IMR-90 (cell line): ENCODE measurements around the gene PPARG. TPM values are rescaled to one million over a fixed set of nuclear protein-coding genes. Genes with fewer than 3 reads are reported as not detected.

Source experiments
- ATAC-seq: fragments of 200-7000 bp; cut with Tn5 transposase; 2 replicates; pipeline ENCODE4 v1.9.1; 2020; ENCODE audit warnings: low read depth, mild to moderate bottlenecking, moderate library complexity
- BruUV-seq: library from RNA; stranded (reverse); fragments of 400-500 nt; replicated peaks from 2 replicates; lab custom pipeline; 2021; lab: Mats Ljungman, UMichigan
- CTCF ChIA-PET: fragments of 300-600 bp; formaldehyde crosslinking; extraction: SDS; loops from one replicate; lab custom pipeline; 2021; ENCODE audit warnings: antibody characterized with exemption; lab: Yijun Ruan, JAX
- POLR2A ChIA-PET: fragments of 300-600 bp; sonication (Branson Sonifier 250); formaldehyde crosslinking; loops from one replicate; lab custom pipeline; 2022; ENCODE audit warnings: antibody characterized with exemption; ENCODE audit not compliant: unreplicated experiment; lab: Charles Lee
- DNase-seq: peaks from one replicate; pipeline ENCODE4 v3.0.0; 2013
- H2AFZ ChIP-seq: replicated peaks from 2 replicates; pipeline ENCODE3; 2013; ENCODE audit warnings: low read length, mild to moderate bottlenecking; ENCODE audit not compliant: poor library complexity
- H2AK5ac ChIP-seq: 2 replicates; pipeline ENCODE4 v1.6.1; 2013; ENCODE audit warnings: low read depth, low read length, inconsistent platforms
- H2AK9ac ChIP-seq: replicated peaks from 2 replicates; pipeline ENCODE3; 2013; ENCODE audit warnings: mild to moderate bottlenecking, low read depth, low read length, moderate library complexity; ENCODE audit not compliant: poor library complexity
- H2BK120ac ChIP-seq: 2 replicates; pipeline ENCODE4 v1.6.1; 2013; ENCODE audit warnings: low read depth, low read length, inconsistent platforms
- H2BK15ac ChIP-seq: 3 replicates; pipeline ENCODE4 v1.6.1; 2013; ENCODE audit warnings: low read depth, low read length, inconsistent platforms
- H2BK20ac ChIP-seq: 2 replicates; pipeline ENCODE4 v1.6.1; 2013; ENCODE audit warnings: low read depth, mild to moderate bottlenecking, inconsistent platforms, low read length, moderate library complexity
- H2BK5ac ChIP-seq: 2 replicates; pipeline ENCODE4 v1.6.1; 2013; ENCODE audit warnings: mild to moderate bottlenecking, low read depth, low read length, inconsistent platforms; ENCODE audit not compliant: poor library complexity, severe bottlenecking
- H3K14ac ChIP-seq: replicated peaks from 2 replicates; pipeline ENCODE4 v1.6.1; 2013; ENCODE audit warnings: low read depth, low read length, inconsistent platforms
- H3K18ac ChIP-seq: 2 replicates; pipeline ENCODE4 v1.6.1; 2013; ENCODE audit warnings: low read depth, low read length, control low read depth
- H3K23ac ChIP-seq: 2 replicates; pipeline ENCODE4 v1.6.1; 2013; ENCODE audit warnings: low read depth, low read length, inconsistent platforms
- H3K27ac ChIP-seq: 2 replicates; pipeline ENCODE4 v1.5.1; 2013; ENCODE audit warnings: mild to moderate bottlenecking, control low read depth, low read length; ENCODE audit not compliant: insufficient read depth
- H3K27me3 ChIP-seq: 2 replicates; pipeline ENCODE4 v1.6.1; 2013; ENCODE audit warnings: low read length; ENCODE audit not compliant: control insufficient read depth, insufficient read depth
- H3K36me3 ChIP-seq: 2 replicates; pipeline ENCODE4 v1.6.1; 2013; ENCODE audit warnings: low read length, mixed read lengths; ENCODE audit not compliant: control insufficient read depth, insufficient read depth
- H3K4ac ChIP-seq: 2 replicates; pipeline ENCODE4 v1.6.1; 2013; ENCODE audit warnings: low read depth, low read length, inconsistent platforms
- H3K4me1 ChIP-seq: 2 replicates; pipeline ENCODE4 v1.6.1; 2013; ENCODE audit warnings: low read length, mixed read lengths; ENCODE audit not compliant: control insufficient read depth, insufficient read depth
- H3K4me2 ChIP-seq: 2 replicates; pipeline ENCODE4 v1.6.1; 2013; ENCODE audit warnings: low read depth, mild to moderate bottlenecking, control low read depth, low read length, moderate library complexity
- H3K4me3 ChIP-seq: 2 replicates; pipeline ENCODE4 v1.5.1; 2013; ENCODE audit warnings: low read depth, mild to moderate bottlenecking, control low read depth, low read length, moderate library complexity; ENCODE audit not compliant: insufficient read depth
- H3K56ac ChIP-seq: 2 replicates; pipeline ENCODE4 v1.6.1; 2013; ENCODE audit warnings: low read length, inconsistent platforms; ENCODE audit not compliant: insufficient read depth; ENCODE audit errors: extremely low read depth
- H3K79me1 ChIP-seq, 2 experiments: 2 replicates each; pipeline ENCODE4 v1.6.1; 2013; ENCODE audit warnings: low read length in 2 of 2, inconsistent platforms in 1 of 2, low read depth in 1 of 2
- H3K9ac ChIP-seq: 2 replicates; pipeline ENCODE4 v1.6.1; 2013; ENCODE audit warnings: low read depth, low read length, control low read depth
- H3K9me1 ChIP-seq: 2 replicates; pipeline ENCODE4 v1.6.1; 2013; ENCODE audit warnings: low read length, inconsistent platforms; ENCODE audit not compliant: insufficient read depth
- H3K9me3 ChIP-seq: 2 replicates; pipeline ENCODE4 v1.6.1; 2013; ENCODE audit warnings: low read length; ENCODE audit not compliant: control insufficient read depth, insufficient read depth
- H4K20me1 ChIP-seq: 2 replicates; pipeline ENCODE4 v1.6.1; 2013; ENCODE audit warnings: low read length, inconsistent platforms; ENCODE audit not compliant: insufficient read depth
- H4K5ac ChIP-seq: 2 replicates; pipeline ENCODE4 v1.6.1; 2013; ENCODE audit warnings: mild to moderate bottlenecking, low read depth, low read length, control low read depth
- H4K8ac ChIP-seq, 2 experiments: 2 replicates each; pipeline ENCODE4 v1.6.1; 2013; ENCODE audit warnings: low read depth in 2 of 2, low read length in 2 of 2, control low read depth in 1 of 2, inconsistent platforms in 1 of 2
- H4K91ac ChIP-seq: 2 replicates; pipeline ENCODE4 v1.6.1; 2013; ENCODE audit warnings: low read depth, low read length, inconsistent platforms; ENCODE audit not compliant: insufficient read depth
- BHLHE40 ChIP-seq: fragments of 150-350 bp; IDR thresholded peaks from 2 replicates; pipeline ENCODE4 v1.6.1; 2016; ENCODE audit warnings: mild to moderate bottlenecking, low read depth, low read length
- CEBPB ChIP-seq: IDR thresholded peaks from 2 replicates; pipeline ENCODE4 v1.6.1; 2012; ENCODE audit warnings: low read depth, low read length, improper control_type of control experiment
- CHD1 ChIP-seq: IDR thresholded peaks from 2 replicates; pipeline ENCODE4 v1.6.1; 2012; ENCODE audit warnings: low read depth, low read length, improper control_type of control experiment
- FOS ChIP-seq: fragments of 150-350 bp; IDR thresholded peaks from 2 replicates; pipeline ENCODE4 v1.6.1; 2016; ENCODE audit warnings: low read depth, low read length
- MAFK ChIP-seq: IDR thresholded peaks from 2 replicates; pipeline ENCODE4 v1.6.1; 2012; ENCODE audit warnings: low read depth, low read length, improper control_type of control experiment
- MAZ ChIP-seq: IDR thresholded peaks from 2 replicates; pipeline ENCODE4 v1.6.1; 2012; ENCODE audit warnings: low read depth, mild to moderate bottlenecking, low read length, improper control_type of control experiment, moderate library complexity, borderline replicate concordance
- NFE2L2 ChIP-seq: fragments of 150-350 bp; IDR thresholded peaks from 2 replicates; pipeline ENCODE4 v1.6.1; 2016; ENCODE audit warnings: low read depth, mild to moderate bottlenecking, low read length
- POLR2A ChIP-seq: IDR thresholded peaks from 2 replicates; pipeline ENCODE4 v1.6.1; 2012; ENCODE audit warnings: mild to moderate bottlenecking, low read depth, low read length
- RAD21 ChIP-seq: IDR thresholded peaks from 2 replicates; pipeline ENCODE4 v1.6.1; 2012; ENCODE audit warnings: low read length, improper control_type of control experiment
- RCOR1 ChIP-seq: IDR thresholded peaks from 2 replicates; pipeline ENCODE4 v1.6.1; 2012; ENCODE audit warnings: mild to moderate bottlenecking, low read length, improper control_type of control experiment; ENCODE audit not compliant: insufficient replicate concordance
- RFX5 ChIP-seq: IDR thresholded peaks from 2 replicates; pipeline ENCODE4 v1.8.0; 2012; ENCODE audit warnings: low read depth, mild to moderate bottlenecking, low read length, moderate library complexity
- SMC3 ChIP-seq: fragments of 150-350 bp; IDR thresholded peaks from 2 replicates; pipeline ENCODE4 v1.6.1; 2016; ENCODE audit warnings: low read depth, mild to moderate bottlenecking, antibody characterized with exemption, low read length, moderate library complexity
- USF2 ChIP-seq: fragments of 150-350 bp; IDR thresholded peaks from 2 replicates; pipeline ENCODE4 v1.6.1; 2017; ENCODE audit warnings: mild to moderate bottlenecking, antibody characterized with exemption, low read length, low read depth
- WGBS, 2 experiments: methylation state at CpG; one replicate each; pipeline versions ENCODE4 v1.1.5 to v1.1.7; 2013; ENCODE audit warnings: missing lambda C conversion rate in 2 of 2; ENCODE audit not compliant: insufficient read length in 1 of 2; ENCODE audit errors: extremely low coverage in 2 of 2; 5-methylcytosine and 5-hydroxymethylcytosine counted together
- dilution Hi-C: fragments of 300-500 bp; cut with HindIII; formaldehyde crosslinking; loops from one replicate; pipeline ENCODE4 v1.14.3; 2018; ENCODE audit warnings: low sequenced_read_pairs; ENCODE audit not compliant: unreplicated experiment
- in situ Hi-C: fragments of 300-500 bp; cut with MboI; formaldehyde crosslinking; loops from 3 replicates; pipeline ENCODE4 v1.14.3; 2019; ENCODE audit warnings: low sequenced_read_pairs, inconsistent platforms, mixed read lengths
- intact Hi-C: fragments of 100-400 bp; cut with micrococcal nuclease; formaldehyde crosslinking; loops from 2 replicates; pipeline ENCODE4 v1.10.0; 2022
- polyA plus RNA-seq, 3 experiments: library from polyadenylated mRNA; depleted of rRNA; stranded (reverse); fragments of >200 nt; gene quantifications; 2 replicates each; pipeline ENCODE4 v1.2.3, GENCODE V29; 2012; ENCODE audit warnings: low replicate concordance in 1 of 3
- total RNA-seq: library from RNA; depleted of rRNA; stranded (reverse); fragments of >200 nt; gene quantifications from 2 replicates; pipeline ENCODE4 v1.2.3, GENCODE V29; 2012
- TF ChIP-seq, protein P1 (sequence below): conservative IDR thresholded peaks from 2 replicates; pipeline ENCODE4 v1.5.1; 2012; ENCODE audit warnings: mild to moderate bottlenecking, low read depth, low read length, improper control_type of control experiment

The PPARG gene
- total and polyA plus RNA-seq, 2 of the 4 experiments (the other 2 are of a cell fraction), result 11.2 to 23.8 TPM

GRCh38 chr3:12455740-12456139 is 166.9 kb downstream of the PPARG start:
- Histone ChIP-seq H3K18ac (no peak overlapping the region), H3K79me1 (no peaks in the 10 kb centered on the region), H3K4me1 (peaks cover 4% of the 10 kb centered on the region; the same call in 1 of the 2 replicates), H4K91ac (no peak overlapping the region), H3K27me3 (no peaks in the 10 kb centered on the region; the same call in 1 of the 2 replicates), H2BK15ac (no peak overlapping the region), H3K23ac (no peak overlapping the region), H3K56ac (no peak overlapping the region), H2BK5ac (no peak overlapping the region), H4K8ac (no peak overlapping the region), H3K9ac (no peak overlapping the region), H2AK5ac (no peak overlapping the region), H3K4ac (no peak overlapping the region), H3K27ac (no peak overlapping the region), H3K9me1 (peaks cover 3% of the 10 kb centered on the region; the same call in 1 of the 2 replicates), H3K4me2 (no peak overlapping the region), H4K20me1 (no peaks in the 10 kb centered on the region), H2AFZ (no peak overlapping the region), H3K36me3 (no peaks in the 10 kb centered on the region), H3K14ac (no peak overlapping the region), H4K5ac (no peak overlapping the region), H2BK20ac (no peak overlapping the region), H3K4me3 (no peak overlapping the region), H2BK120ac (no peak overlapping the region), H3K9me3 (peaks cover 5% of the 10 kb centered on the region; the same call in 1 of the 2 replicates), H2AK9ac (no peak overlapping the region)
- 100% methylated on average over 5 of the region's 7 CpGs; no CpG with 5 or more reads in 1 of the 2 experiments for WGBS, 2 experiments
- in situ Hi-C loops (no loop called here), dilution Hi-C loops (no loop called here), intact Hi-C loops (no loop called here)
- TF ChIP-seq SMC3 (no peak), POLR2A (no peak), BHLHE40 (no peak), CEBPB (no peak), NFE2L2 (no peak), CHD1 (no peak), RFX5 (no peak), FOS (no peak), MAFK (no peak), USF2 (no peak), MAZ (no peak), RAD21 (no peak), RCOR1 (no peak)
- TF ChIP-seq, protein P1, sequence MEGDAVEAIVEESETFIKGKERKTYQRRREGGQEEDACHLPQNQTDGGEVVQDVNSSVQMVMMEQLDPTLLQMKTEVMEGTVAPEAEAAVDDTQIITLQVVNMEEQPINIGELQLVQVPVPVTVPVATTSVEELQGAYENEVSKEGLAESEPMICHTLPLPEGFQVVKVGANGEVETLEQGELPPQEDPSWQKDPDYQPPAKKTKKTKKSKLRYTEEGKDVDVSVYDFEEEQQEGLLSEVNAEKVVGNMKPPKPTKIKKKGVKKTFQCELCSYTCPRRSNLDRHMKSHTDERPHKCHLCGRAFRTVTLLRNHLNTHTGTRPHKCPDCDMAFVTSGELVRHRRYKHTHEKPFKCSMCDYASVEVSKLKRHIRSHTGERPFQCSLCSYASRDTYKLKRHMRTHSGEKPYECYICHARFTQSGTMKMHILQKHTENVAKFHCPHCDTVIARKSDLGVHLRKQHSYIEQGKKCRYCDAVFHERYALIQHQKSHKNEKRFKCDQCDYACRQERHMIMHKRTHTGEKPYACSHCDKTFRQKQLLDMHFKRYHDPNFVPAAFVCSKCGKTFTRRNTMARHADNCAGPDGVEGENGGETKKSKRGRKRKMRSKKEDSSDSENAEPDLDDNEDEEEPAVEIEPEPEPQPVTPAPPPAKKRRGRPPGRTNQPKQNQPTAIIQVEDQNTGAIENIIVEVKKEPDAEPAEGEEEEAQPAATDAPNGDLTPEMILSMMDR, result no peak
- CTCF ChIA-PET, result no interaction called here
- no peak for ATAC-seq
- POLR2A ChIA-PET, result no interaction called here
- DNase-seq, result no peak
- no TSS peak for BruUV-seq
